Right lobe of liver (tissue), 4 donors: Measurements from ENCODE around the gene NDUFAB1.

ENCODE experiments used
- CTCF ChIP-seq, 4 donors: fragments of 200-600 bp in 3 of 4; fragments of 450-650 bp in 1 of 4; IDR thresholded peaks; one replicate each; pipeline versions ENCODE4 v1.5.1 to v1.8.0; 2016 to 2022; ENCODE audit warnings: antibody characterized with exemption in 4 of 4, mild to moderate bottlenecking in 2 of 4
- POLR2A ChIP-seq: fragments of 450-650 bp; IDR thresholded peaks from one replicate; pipeline ENCODE4 v1.6.1; 2017; ENCODE audit warnings: antibody characterized with exemption, mild to moderate bottlenecking
- donor health status: DM: no; HTN: no; CAD: no.
- donor health status: DM: no; HTN: no; CAD: no.
- donor health status: DM: no; HTN: yes; CAD: no.

GRCh38 chr16:23595246-23595950 lies 718 bp downstream of the NDUFAB1 start:
- TF ChIP-seq CTCF (IDR thresholded peaks at IDR 0.05) (no peak), POLR2A (no peak)
